GM21515 (cell line): ENCODE results near the gene LPCAT2.

Experiments used
- ATAC-seq: cut with Tn5 transposase; IDR thresholded peaks from one replicate; pipeline ENCODE4 v1.9.1; 2021; ENCODE audit not compliant: unreplicated experiment

Gene LPCAT2

GRCh38 chr16:55508941-55509931, at the start of gene LPCAT2:
Gene LPCAT2, plus strand, starts transcription at chr16:55509072. Its CDS starts 110 bp downstream, at chr16:55509182.
- ATAC-seq = no peak

GRCh38 chr16:55462241-55462640, 46.6 kb upstream of the LPCAT2 start:
- ATAC-seq = no peak

- no peak for ATAC-seq
Observed at GRCh38 chr16:55464375-55464774, 44.5 kb upstream of the LPCAT2 start.

GRCh38 chr16:55465077-55465896, 43.6 kb upstream of the LPCAT2 start:
- peak; percentile 95 for ATAC-seq

GRCh38 chr16:55466209-55466608, 42.7 kb upstream of the LPCAT2 start:
- no peak for ATAC-seq

- ATAC-seq = no peak
Observed at GRCh38 chr16:55467898-55468297, 41.0 kb upstream of the LPCAT2 start.

GRCh38 chr16:55468352-55468990, 40.4 kb upstream of the LPCAT2 start:
- ATAC-seq = no peak

GRCh38 chr16:55469821-55470532, 38.9 kb upstream of the LPCAT2 start:
- ATAC-seq = no peak

GRCh38 chr16:55470533-55471371, 38.1 kb upstream of the LPCAT2 start:
- no peak for ATAC-seq

- peak; percentile 62 for ATAC-seq
Observed at GRCh38 chr16:55471448-55472097, 37.3 kb upstream of the LPCAT2 start.

- no peak for ATAC-seq
Observed at GRCh38 chr16:55473587-55473986, 35.3 kb upstream of the LPCAT2 start.

GRCh38 chr16:55474821-55475220, 34.1 kb upstream of the LPCAT2 start:
- ATAC-seq = no peak

GRCh38 chr16:55475919-55476318, 33.0 kb upstream of the LPCAT2 start:
- ATAC-seq = no peak

- ATAC-seq = no peak
Observed at GRCh38 chr16:55476625-55477533, 32.0 kb upstream of the LPCAT2 start.

- no peak for ATAC-seq
Observed at GRCh38 chr16:55477736-55478135, 31.1 kb upstream of the LPCAT2 start.

- no peak for ATAC-seq
Observed at GRCh38 chr16:55478827-55479429, 29.9 kb upstream of the LPCAT2 start, which contains the start of gene MMP2. Gene MMP2, plus strand, starts transcription at chr16:55479198. Its CDS starts 282 bp downstream, at chr16:55479480.

GRCh38 chr16:55479430-55480140, 29.3 kb upstream of the LPCAT2 start:
- no peak for ATAC-seq
